ENCODE measurements around the gene MCC.

DNA sequence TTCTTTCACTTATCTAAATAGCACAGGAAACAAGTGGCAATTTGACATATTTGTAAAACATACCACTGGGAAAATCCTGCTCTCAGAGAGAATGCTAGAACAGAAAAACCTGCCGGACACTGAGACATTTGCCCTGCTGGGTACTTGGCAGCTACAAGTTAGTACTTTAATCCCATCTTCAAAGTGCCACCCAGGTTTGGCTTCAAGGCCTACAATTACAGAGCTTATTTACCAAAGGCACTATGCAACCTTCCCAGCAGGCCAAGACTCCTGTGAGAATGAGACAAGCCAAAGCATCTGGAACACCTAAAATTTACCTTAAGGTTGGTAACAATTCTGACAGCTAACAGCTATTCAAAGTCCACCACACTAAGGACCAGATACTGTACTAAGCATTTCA lies 131.8 kb downstream of the MCC start:
- TF ChIP-seq CTCF (IDR thresholded peaks at IDR 0.05) (no peak), ZFX (IDR thresholded peaks at IDR 0.05; ENCODE audit: borderline replicate concordance) (no peak)
